SK-N-MC (cell line): ENCODE data around the gene SETD1B.

Source experiments
- EZH2 ChIP-seq: fragments of 200-600 bp; sonication (generic); IDR thresholded peaks from one replicate; pipeline ENCODE4 v1.6.1; 2017; ENCODE audit warnings: antibody characterized with exemption
- FOXP2 ChIP-seq: optimal IDR thresholded peaks from 2 replicates; pipeline ENCODE3; 2011; ENCODE audit warnings: mild to moderate bottlenecking, moderate library complexity; ENCODE audit not compliant: insufficient read depth; ENCODE audit errors: extremely low read length, control extremely low read depth
- POLR2AphosphoS5 ChIP-seq: IDR thresholded peaks from 2 replicates; pipeline ENCODE4 v1.6.1; 2012; ENCODE audit warnings: mild to moderate bottlenecking, low read depth, low read length, borderline replicate concordance

- TF ChIP-seq EZH2 (no peak), POLR2AphosphoS5 (no peak), FOXP2 (no peak)
Observed at GRCh38 chr12:121806546-121807423, 3.0 kb downstream of the SETD1B start.
